Stimulated activated CD8-positive, alpha-beta memory T cell treated with anti-CD3 and anti-CD28 coated beads, Interleukin-4, amount 100 ng/mL, for 4 hours (primary cell): ENCODE data around the gene OR2B6.
"Not testable (repeated sequence)": the region's sequence is repeated elsewhere in the genome, so short reads cannot be mapped to it uniquely, and the experiment has no call there.

Experiments
- DNase-seq, 2 donors: peaks; one replicate each; pipeline ENCODE4 v3.0.0-alpha.2; 2020; ENCODE audit warnings: low read depth in 2 of 2, low spot score in 1 of 2

The OR2B6 gene

GRCh38 chr6:27956941-27957340 lies at the start of gene OR2B6:
TSS of gene OR2B6 (plus strand) at chr6:27957241. CDS start at chr6:27957241, 0 bp downstream.
- no peak for DNase-seq

GRCh38 chr6:27908017-27908416 lies 49.0 kb upstream of the OR2B6 start:
- DNase-seq: no peak

GRCh38 chr6:27911956-27912446 lies 45.0 kb upstream of the OR2B6 start, which contains the start of gene OR2B2:
TSS of gene OR2B2 (minus strand) at chr6:27912396. CDS start at chr6:27912319, 77 bp downstream.
- no peak for DNase-seq

GRCh38 chr6:27922949-27923348 lies 34.1 kb upstream of the OR2B6 start:
- DNase-seq: no peak

- DNase-seq: no peak
Measured at GRCh38 chr6:27924179-27924578, 32.9 kb upstream of the OR2B6 start.

- DNase-seq: not testable (repeated sequence)
Measured at GRCh38 chr6:27928041-27928440, 29.0 kb upstream of the OR2B6 start.

GRCh38 chr6:27929930-27930329 lies 27.1 kb upstream of the OR2B6 start:
- DNase-seq: not testable (repeated sequence)

- DNase-seq: no peak
Measured at GRCh38 chr6:27931209-27931608, 25.8 kb upstream of the OR2B6 start.

- no peak for DNase-seq
Measured at GRCh38 chr6:27940766-27941165, 16.3 kb upstream of the OR2B6 start.

GRCh38 chr6:27943072-27943471 lies 14.0 kb upstream of the OR2B6 start:
- not testable (repeated sequence) for DNase-seq

- no peak for DNase-seq
Measured at GRCh38 chr6:27948237-27948636, 8.8 kb upstream of the OR2B6 start.

GRCh38 chr6:27951040-27951439 lies 6.0 kb upstream of the OR2B6 start:
- no peak for DNase-seq

GRCh38 chr6:27957516-27957915 lies 475 bp downstream of the OR2B6 start:
- DNase-seq: no peak

- no peak for DNase-seq
Measured at GRCh38 chr6:27962506-27962905, 5.5 kb downstream of the OR2B6 start.

GRCh38 chr6:27966044-27966443 lies 9.0 kb downstream of the OR2B6 start:
- no peak for DNase-seq

- no peak for DNase-seq
Measured at GRCh38 chr6:27966816-27967426, 9.9 kb downstream of the OR2B6 start.

GRCh38 chr6:27970444-27970843 lies 13.4 kb downstream of the OR2B6 start:
- no peak for DNase-seq

GRCh38 chr6:27972750-27973149 lies 15.7 kb downstream of the OR2B6 start:
- DNase-seq: no peak

- DNase-seq: no peak
Measured at GRCh38 chr6:27977387-27977786, 20.3 kb downstream of the OR2B6 start.

- no peak for DNase-seq
Measured at GRCh38 chr6:27978705-27979104, 21.7 kb downstream of the OR2B6 start.

- no peak for DNase-seq
Measured at GRCh38 chr6:27980111-27980510, 23.1 kb downstream of the OR2B6 start.

- no peak for DNase-seq
Measured at GRCh38 chr6:27986928-27987725, 30.1 kb downstream of the OR2B6 start.
